ENCODE data around the gene GNB1. TPM values are rescaled to one million over a fixed set of nuclear protein-coding genes. Genes with fewer than 3 reads are reported as not detected.
A peak's percentile ranks its signal among the peaks of the same experiment; 100 is the strongest.

The GNB1 gene
- polyA plus RNA-seq, 3 donors, result 270 to 294 (median 288) TPM

DNA sequence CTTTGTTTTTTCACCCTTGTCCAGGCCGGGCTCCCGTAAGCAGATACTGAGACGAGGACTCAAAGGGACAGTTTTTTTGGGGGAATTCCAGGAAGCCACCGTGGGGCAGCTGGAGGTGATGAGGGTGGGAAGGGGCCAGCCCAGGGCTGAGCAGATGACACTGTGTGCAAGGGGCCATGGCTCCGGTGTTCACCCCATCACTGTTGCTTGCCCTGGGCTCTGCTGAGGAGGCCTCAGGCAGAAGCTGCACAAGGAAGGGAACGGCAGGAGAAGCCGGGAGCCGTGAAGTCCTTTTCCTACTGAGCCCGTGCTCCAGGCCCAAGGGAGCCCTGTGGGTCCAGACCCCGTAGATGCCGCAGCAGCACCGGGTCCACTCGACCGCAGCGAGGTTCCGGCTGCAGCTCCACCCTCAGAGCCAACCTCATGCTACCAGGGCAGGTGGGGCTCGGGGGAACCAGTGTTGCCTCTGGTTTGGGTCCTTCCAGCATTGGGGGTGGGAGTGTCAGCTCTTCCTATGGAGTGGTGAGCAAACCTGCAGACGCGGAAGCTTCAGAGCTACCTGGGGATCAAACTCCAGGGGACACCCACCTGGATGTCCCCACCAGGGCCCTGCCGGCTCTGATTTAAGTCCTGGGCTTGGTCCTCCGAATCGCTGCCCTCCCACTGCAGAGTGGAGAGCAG, 19.9 kb upstream of the GNB1 start:
- DNase-seq (ENCODE audit: low read depth in 3 of 3, low spot score in 2 of 3), result no peak

DNA sequence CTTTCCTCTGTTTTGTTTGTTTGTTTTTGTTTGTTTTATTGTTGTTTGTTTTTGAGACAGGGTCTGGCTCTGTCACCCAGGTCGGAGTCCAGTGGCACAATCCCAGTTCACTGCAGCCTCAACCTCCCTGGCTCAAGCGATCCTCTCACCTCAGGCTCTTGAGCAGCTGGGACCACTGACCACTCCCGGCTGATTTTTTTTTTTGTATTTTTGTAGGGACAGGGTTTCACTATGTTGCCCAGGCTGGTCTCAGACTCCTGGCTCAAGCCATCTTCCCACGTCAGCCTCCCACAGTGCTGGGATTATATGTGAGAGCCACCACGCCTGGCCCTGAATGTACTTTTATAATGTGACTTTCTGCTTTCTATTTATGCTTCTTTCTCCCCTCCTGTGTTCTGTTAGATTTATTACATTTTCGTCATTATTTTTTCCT, 19.2 kb upstream of the GNB1 start:
- DNase-seq (ENCODE audit: low read depth in 3 of 3, low spot score in 2 of 3), result no peak

DNA sequence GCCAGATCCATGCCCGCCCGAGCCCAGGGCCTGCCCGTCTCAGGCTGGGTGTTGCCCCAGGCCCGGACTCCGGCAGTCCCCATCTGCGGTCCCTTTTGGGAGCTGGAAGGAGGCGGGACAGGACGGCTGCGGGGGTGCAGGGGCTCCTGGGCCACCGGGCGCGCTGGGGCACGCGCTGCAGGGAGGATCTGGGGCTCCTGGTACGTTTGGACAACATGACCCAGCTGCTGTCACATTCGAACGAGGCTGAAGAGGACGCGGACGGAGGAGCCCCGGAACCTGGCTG, 17.6 kb upstream of the GNB1 start:
- no peak for DNase-seq (ENCODE audit: low read depth in 3 of 3, low spot score in 2 of 3)

DNA sequence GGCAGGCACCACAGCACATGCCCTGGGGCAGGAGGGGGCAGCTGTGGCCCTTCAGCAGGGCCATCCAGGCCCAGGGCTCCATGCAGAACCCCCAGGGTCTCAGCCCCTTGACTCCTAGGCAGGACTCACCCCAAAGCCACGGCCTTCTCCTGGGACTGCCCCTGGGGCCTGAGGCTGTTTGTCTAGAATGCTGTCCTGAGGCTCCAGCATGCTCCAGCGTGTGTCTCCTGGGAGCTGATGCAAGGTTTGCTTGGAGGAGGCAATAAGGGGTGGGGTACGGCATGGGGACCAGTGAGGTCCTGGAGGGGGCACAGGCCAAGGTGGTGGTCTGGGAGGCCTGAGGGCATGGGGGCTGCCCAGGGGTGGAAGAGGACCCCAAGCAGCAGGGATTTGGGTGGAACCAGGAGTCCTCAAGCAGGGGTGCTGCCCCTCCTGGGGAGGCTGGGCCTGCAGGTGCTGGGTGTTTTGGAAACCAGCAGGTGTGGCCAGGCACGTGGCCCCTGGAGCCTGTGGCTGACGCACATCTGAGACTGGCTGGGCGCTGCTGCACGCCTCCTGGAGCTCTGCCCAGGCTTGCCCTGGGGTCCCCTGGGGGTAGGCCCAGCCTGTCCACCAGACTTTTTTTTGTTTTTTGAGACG, 16.3 kb upstream of the GNB1 start:
- no peak for DNase-seq (ENCODE audit: low read depth in 3 of 3, low spot score in 2 of 3)

DNA sequence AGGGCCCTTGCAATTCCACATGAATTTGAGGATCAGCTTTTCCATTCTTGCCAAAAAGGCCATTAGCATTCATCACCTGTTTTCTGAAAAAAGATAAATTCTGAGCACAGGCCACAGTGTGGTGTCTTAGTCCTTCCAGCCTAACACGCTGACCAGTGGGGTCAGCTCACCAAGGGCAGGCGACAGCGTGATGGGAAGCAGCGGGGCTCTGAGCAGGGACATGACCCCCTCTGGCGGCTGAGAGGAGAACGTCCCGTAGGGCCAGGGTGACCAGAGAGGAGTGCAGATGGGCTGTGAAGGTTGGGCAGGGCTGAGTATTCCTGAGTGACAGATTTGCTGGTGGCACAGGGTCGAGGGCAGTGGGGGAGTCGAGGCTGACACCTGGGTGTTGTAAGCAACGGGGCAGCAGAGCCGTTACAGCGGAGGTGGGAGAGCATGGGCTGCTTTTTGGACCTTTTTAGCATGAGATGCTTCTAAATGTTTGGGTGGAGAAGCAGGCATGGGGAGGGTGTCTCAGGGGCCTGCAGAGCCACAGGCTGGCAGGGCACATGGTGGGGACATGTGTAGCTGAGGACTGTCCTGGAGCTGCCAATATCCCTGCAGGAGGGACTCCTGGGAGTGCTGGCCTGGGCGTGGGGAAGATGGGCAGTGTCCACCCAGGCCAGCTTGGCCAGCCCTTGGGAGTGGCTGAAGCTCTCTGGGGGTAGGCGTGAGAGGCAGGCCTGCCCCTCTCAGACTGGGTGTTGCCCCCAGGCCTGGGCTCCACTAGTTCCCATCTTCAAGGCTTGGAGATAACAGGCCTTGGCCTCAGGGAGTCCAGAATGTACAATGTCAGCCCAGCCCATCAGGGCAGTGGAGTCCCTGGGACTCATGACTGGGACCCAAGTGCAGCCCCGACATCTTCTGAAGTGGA, 15.6 kb upstream of the GNB1 start:
- DNase-seq (ENCODE audit: low read depth in 3 of 3, low spot score in 2 of 3), result peak in 1 of 3 donors; percentile 73

DNA sequence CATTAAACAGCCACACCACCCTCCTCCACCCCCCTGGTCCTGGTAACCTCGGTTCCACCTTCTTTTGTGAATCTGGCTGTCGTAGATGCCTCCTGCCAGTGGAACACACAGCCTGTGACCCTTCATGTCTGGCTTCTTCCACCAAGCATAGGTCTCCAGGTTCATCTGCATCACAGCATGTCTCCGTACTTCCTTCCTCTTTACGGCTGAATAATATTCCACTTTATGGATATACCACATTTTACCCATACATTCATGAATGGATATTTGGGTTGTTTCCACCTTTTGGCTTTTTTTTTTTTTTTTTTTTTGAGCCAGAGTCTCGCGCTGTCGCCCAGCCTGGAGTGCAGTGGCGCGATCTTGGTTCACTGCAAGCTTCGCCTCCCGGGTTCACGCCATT, 12.3 kb upstream of the GNB1 start:
- DNase-seq (ENCODE audit: low read depth in 3 of 3, low spot score in 2 of 3), result no peak

DNA sequence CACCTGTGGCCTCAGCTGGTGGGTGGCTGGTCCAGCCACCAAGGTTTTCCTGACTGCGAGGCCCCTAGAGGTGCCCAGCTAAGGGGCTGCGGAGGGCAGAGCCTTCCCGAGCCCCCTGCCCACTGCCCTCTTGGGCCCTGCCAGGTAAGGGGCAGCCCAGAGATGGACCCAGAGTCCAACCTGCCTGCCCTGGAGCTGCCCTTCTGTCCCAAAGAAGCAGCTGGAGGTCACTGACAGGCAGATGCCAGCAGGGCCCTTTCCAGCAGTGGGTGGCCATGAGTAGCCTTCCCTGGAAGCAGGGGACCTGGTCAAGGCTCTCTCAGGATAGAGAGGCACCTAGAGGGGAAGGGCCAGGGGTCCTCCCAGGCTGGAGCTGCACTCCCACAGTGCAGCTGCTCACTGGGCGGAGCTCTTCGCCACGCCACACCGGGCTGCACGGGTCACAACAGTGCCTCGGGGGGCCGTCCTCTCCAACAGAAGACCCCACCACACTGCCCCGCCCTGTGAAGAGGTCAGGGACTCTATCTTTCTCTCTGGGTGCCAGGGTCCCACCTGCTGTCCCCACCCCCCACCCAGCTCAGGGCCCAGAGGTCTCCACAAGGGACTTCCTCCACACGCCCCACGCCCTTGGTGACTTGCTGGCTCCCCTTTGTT, 10.9 kb upstream of the GNB1 start:
- no peak for DNase-seq (ENCODE audit: low read depth in 3 of 3, low spot score in 2 of 3)

DNA sequence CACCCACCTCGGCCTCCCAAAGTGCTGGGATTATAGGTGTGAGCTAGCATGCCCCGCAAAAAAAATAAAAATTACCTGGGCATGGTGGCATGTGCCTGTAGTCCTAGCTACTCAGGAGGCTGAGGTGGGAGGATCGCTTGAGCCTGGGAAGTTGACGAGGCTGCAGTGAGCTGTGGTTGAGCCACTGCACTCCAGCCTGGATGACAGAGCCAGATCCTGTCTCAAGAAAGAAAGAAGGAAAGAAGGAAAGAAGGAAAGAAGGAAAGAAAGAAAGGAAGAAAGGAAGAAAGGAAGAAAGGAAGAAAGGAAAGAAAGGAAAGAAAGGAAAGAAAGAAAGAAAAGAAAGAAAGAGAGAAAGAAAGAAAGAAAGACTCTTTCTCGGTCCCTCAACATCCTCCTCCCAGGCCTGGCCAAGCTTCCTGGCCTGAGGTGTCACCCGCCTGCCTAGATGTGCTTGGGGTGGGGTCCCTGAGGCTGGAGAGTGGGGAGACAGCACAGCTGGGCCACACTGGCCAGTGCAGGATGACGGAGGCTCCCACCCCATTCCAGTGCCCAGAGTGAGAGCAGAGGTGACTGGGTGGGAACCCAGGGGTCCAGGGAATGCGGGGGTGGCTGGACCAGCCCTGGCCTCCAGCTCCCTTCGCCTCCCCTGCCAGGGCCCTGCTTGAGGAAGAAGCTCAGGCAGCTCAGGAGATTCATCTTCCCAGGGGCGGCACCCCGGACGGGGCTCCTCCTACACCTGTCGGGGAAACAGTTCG, 10.2 kb upstream of the GNB1 start:
- no peak for DNase-seq (ENCODE audit: low read depth in 3 of 3, low spot score in 2 of 3)

DNA sequence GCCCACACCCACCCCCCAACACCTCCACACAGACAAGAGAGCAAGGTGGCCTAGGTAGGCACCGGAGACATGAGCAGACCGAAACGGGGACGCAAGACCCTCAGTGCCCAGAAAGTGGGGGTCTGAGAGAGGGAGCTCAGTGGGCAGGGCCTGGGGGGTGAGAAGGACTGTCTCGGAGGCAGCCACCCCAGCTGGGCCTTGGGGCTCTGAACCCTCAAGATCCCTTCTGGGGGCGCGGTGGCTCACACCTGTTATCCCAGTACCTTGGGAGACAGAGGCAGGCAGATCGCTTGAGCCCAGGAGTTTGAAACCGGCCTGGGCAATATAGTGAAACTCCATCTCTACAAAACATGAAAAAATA, 9.1 kb upstream of the GNB1 start:
- no peak for DNase-seq (ENCODE audit: low read depth in 3 of 3, low spot score in 2 of 3)

DNA sequence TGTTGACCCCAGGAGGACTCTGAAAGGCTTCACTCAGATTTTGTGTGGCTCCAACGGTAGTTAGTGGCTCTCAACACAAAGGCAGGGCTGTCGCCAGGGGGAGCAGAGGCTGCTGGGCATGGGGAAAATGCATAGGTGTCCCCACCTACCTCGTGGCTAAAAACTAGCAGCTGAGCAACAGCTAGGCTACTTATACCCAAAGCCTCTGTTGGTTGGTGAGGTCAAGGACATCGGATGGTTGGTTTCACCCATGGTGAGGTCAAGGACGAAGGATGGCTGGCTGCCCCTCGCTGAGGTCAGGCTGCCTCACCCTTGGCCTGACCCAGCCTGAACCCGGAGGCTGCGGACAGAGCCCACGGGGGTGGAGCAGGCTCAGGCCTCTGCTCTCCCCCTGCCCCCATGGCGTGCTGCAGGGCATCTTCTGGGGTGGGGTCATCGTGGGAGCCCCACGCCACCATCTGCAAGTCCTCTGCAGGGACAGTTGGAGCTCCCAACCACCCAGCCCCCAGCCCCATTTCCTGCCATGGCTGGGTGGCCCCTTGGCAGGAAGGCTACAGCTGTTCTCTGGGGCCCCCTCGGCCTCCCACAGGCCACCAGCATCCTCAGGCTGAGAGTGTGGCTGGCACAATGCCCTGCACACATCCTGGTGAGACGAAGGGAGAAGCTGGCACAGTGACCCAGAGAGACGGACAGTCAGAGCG, 8.5 kb upstream of the GNB1 start:
- no peak for DNase-seq (ENCODE audit: low read depth in 3 of 3, low spot score in 2 of 3)

DNA sequence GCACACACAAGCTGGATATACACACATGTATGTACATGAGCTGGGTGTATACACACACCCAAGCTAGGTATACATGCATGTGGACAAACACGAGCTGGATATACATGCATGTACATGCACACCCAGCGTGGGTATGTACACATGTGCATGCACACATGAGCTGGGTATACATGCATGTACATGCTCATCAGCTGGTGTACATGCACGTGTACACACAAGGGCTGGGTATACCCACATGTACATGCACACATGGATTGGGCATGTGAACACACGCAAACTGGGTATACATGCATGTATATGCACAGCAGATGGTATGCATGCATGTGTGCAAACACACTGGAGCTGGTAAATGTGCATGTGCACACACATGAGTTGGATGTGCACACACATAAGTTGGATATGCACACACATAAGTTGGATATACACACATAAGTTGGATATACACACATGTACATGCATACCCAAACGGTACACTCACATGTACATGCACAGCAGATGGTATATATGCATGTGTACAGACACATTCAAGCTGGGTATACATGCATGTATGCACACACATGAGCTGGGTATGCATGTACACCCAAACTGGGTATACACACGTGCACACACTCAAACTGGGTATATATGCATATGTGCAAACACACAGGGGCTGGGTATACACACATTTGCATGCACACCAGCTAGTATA, 7.5 kb upstream of the GNB1 start:
- no peak for DNase-seq (ENCODE audit: low read depth in 3 of 3, low spot score in 2 of 3)

DNA sequence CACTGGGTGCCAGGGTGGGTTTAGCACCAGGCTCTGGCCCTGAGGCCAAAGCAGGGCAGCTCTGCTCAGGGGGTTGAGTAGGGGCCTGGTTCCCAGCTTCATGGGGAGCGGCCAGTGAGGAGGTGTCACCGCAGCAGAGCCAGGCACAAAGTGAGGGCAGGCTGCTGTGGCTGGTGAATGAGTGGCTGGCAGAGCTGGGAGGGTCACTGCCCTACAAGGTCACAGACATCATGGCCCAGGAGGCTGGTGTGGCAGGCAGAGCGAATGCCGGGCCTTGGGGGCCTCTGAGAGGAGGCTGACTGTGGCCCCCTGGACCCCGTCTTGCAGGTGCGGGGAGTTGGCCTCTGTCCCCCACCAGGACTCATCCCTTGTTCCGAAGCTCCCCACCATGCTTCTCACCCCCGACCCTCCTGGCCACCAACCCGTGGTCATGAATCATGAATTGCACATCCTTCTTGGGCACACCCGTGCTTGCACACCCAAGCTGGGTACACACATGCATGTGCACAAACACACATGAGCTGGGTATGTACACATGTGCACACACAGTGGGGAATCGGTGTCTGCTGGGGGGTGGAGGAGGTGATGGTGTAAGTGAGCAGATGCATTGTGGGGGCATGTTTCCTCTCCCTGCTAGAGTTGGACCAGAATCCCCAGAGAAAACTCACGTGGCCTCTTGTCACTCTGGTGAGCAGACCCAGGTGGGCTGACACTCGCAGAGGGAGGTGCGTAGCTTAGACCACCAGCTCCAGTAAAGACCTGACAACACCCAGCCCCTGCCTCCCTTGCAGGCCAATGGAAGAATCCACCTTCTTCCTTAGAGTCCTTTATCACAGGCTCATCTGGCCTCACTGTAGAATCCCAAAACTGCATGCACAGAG, 4.8 kb upstream of the GNB1 start:
- no peak for DNase-seq (ENCODE audit: low read depth in 3 of 3, low spot score in 2 of 3)

DNA sequence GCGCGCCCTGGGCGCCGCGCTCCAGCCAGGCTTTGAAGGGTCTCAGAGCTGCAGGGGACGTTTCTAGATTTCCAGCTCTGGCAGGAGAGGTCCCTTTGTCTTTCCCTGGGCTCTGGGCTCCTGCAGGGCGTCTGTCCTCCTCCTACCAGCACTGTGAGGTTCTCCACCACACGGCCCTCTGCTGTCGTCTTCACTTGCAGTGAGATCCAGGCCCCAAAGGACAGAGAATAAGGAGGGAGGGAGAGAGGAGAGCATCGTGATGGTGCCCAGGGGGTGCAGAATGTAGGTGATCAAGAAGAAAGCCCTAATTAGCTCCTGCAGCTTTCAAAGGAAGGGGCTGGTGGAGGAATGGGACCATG, 4.2 kb upstream of the GNB1 start:
- no peak for DNase-seq (ENCODE audit: low read depth in 3 of 3, low spot score in 2 of 3)

DNA sequence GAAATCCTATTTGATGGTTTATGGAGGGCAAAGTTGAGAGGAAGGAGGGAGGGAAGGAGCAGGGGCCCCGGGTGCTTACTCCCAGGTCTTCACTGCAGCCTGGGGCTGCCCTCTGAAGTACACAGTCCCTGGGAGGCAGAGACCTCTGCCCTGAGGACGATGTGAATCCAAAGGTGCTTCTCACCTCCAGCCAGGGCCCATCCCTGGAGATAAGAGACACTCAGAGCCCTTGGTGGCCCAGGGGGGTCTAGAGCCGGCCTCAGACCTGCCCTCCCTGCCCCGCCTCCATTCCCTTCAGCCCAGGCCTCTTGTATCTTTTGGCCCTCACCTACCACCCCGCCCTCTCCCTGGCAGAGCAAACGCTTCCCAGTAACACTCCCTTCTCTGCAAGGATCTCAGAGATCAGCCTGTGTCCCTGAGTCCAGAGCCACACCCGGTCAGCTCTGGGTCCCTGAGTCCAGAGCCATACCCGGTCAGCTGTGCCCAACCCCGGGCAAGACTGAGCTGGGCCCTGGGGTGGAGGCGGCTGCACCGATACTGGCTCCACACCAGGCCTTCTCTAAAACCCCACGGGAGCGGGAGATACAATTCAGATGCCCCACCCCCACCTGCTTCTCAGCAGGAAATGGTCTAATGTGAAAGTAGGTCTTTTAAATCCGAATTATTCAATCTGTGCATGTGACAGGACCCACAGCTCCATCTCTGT, 3.6 kb upstream of the GNB1 start:
- DNase-seq (ENCODE audit: low read depth in 3 of 3, low spot score in 2 of 3), result no peak

DNA sequence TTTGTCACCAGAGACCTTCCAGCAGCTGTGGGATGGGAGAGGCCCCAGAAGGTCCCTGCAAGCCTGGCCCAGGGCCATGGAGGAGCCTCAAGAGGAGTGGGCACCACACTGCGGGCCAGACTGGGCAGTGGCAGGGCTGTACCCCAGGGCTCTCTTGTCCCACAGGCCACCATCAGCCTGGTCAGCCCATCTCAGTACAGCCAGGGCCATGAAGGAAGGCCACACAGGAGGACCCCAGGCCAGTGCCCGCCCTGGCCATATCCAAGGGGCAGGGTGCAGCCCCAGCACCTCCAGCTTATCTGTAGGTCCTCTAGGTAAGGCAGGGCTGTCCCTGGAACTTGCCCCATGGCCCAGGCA, 3.1 kb upstream of the GNB1 start:
- DNase-seq (ENCODE audit: low read depth in 3 of 3, low spot score in 2 of 3), result no peak

DNA sequence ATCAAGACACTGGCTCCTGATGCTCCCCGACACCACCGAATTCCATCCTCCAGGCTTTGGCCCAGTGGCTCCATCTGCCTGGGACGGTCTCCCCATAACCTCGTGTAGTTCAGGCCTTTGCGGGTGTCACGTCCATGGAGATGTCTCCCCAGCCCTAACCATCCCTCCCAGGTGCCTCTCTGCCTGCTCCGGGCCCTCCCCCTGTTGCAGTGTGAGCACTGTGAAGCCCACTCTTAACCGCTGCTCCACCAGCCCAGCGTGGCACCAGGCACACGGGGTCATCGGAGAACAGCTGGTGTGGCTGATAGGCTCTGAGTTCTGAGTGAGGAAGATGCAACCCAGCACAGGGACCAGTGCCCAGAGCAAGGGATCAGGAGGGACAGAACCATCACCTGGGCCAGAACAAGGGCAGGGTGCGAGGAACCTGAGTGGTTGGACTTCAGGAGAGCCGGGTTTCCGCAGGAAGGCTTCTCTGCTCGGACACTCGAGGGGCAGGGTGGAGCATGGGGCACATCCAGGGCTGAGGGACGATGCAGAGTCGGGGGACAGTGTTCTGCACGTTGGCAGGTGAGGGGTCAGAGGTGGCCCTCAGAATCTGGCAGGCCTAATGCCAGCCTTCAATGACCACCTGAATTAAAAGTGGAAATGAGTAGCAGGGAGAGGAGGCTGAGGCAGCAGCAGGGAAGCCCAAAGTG, 2.6 kb upstream of the GNB1 start:
- no peak for DNase-seq (ENCODE audit: low read depth in 3 of 3, low spot score in 2 of 3)

DNA sequence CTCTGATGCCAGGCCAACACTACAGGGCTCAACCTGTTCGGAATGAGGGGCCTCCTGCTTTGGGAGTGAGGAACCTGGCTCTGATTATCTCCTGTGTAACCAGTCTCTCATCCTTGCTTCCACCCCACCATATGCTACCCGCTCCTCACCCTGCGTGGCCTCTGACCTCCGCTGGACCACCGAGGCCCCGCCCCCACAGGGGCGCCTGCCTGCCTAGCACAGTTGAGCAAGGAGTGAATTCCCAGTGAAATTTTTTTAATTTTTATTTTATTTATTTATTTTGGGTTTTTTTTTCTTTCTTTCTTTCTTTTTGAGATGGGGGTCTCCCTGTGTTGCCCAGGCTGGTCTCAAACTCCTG, 1.9 kb upstream of the GNB1 start:
- DNase-seq (ENCODE audit: low read depth in 3 of 3, low spot score in 2 of 3), result no peak
